ENCODE data around the gene HYLS1.

GRCh38 chr11:125944350-125945010, 57.0 kb downstream of the HYLS1 start:
- no peak for TF ChIP-seq CTCF (IDR thresholded peaks at IDR 0.05)
- no peak for TF ChIP-seq POLR2A (IDR thresholded peaks at IDR 0.05)
- no peak for TF ChIP-seq POLR2AphosphoS5 (IDR thresholded peaks at IDR 0.05)
